ENCODE measurements around the gene NTNG1. TPM values are rescaled to one million over a fixed set of nuclear protein-coding genes. Genes with fewer than 3 reads are reported as not detected.

Gene NTNG1
- total RNA-seq, 1 experiment from 2014 or later = 1.5 TPM

GRCh38 chr1:107194380-107194779 lies 53.5 kb downstream of the NTNG1 start:
- H3K9me3 Mint-ChIP-seq = peaks cover 0 to 2% of the 10 kb centered on the region in 2 experiments; a peak in 1 of 5 replicates
- Histone ChIP-seq H3K9me3 (ENCODE audit: control insufficient read depth, low read depth, low read length) (no peaks in the 10 kb centered on the region), H3K4me2 (ENCODE audit: insufficient read depth, insufficient read length, low read length) (no peak overlapping the region), H3K27me3 (ENCODE audit: insufficient read depth, low read length) (no peaks in the 10 kb centered on the region), H2BK20ac (ENCODE audit: low read depth, low read length, poor library complexity, severe bottlenecking) (no peak overlapping the region), H2AFZ (ENCODE audit: low read length) (no peak overlapping the region), H3K23ac (ENCODE audit: insufficient read length, low read depth, low read length) (no peak overlapping the region), H4K91ac (ENCODE audit: insufficient read length, low read depth, low read length) (no peak overlapping the region), H3K23me2 (ENCODE audit: insufficient read length, low read depth, low read length, poor library complexity, severe bottlenecking) (no peaks in the 10 kb centered on the region), H3K27ac (ENCODE audit: insufficient read length, low read depth, low read length) (no peak overlapping the region), H3K4ac (ENCODE audit: low read depth, low read length) (no peak overlapping the region), H3K56ac (ENCODE audit: insufficient read length, low read depth, low read length) (no peak overlapping the region), H2BK12ac (ENCODE audit: insufficient read length, low read depth, low read length) (no peak overlapping the region), H2AK5ac (ENCODE audit: insufficient read length, low read length) (no peak overlapping the region), H3K14ac (ENCODE audit: insufficient read depth, low read length) (no peak overlapping the region), H3K9ac (ENCODE audit: extremely low read depth, insufficient read length, low read length) (no peak overlapping the region), H3K79me2 (ENCODE audit: insufficient read depth, low read length) (no peaks in the 10 kb centered on the region), H4K20me1 (ENCODE audit: control insufficient read depth, insufficient read depth, insufficient read length) (no peaks in the 10 kb centered on the region), H3T11ph (ENCODE audit: low read length) (no peak overlapping the region), H2BK15ac (ENCODE audit: low read depth, low read length) (no peak overlapping the region), H2BK120ac (ENCODE audit: low read depth, low read length, poor library complexity, severe bottlenecking) (no peak overlapping the region), H4K8ac (replicated peaks; ENCODE audit: insufficient read length, low read depth, low read length) (no peak overlapping the region), H3K4me1 (ENCODE audit: insufficient read depth, low read length) (peaks cover 8% of the 10 kb centered on the region; the same call in 1 of the 2 replicates), H2BK5ac (ENCODE audit: insufficient read length, low read length) (no peak overlapping the region), H3K18ac (ENCODE audit: insufficient read length, low read depth, low read length) (no peak overlapping the region), H3K79me1 (ENCODE audit: insufficient read depth, low read depth, low read length, poor library complexity, severe bottlenecking) (no peaks in the 10 kb centered on the region), H4K5ac (ENCODE audit: insufficient read length, low read depth, low read length) (no peak overlapping the region)
- TF ChIP-seq CTCF (conservative IDR thresholded peaks at IDR 0.05) = no peak
- DNase-seq = no peak
- no peak overlapping the region for H3K27ac Mint-ChIP-seq
- no peaks in the 10 kb centered on the region for H3K36me3 Mint-ChIP-seq (ENCODE audit: insufficient read depth in 1 of 3, low read depth in 3 of 3)
- WGBS (ENCODE audit: extremely low coverage, insufficient read length, low lambda C conversion rate) = 100% methylated on average over 1 of the region's 1 CpG
- H3K4me1 Mint-ChIP-seq = peaks cover 14% of the 10 kb centered on the region in 2 experiments; a peak in 3 of 4 replicates
- no peaks in the 10 kb centered on the region for H3K27me3 Mint-ChIP-seq (ENCODE audit: low read depth)
- H3K4me3 Mint-ChIP-seq = no peak overlapping the region
